A673 (cell line): ENCODE measurements around the gene DYRK3. TPM values are rescaled to one million over a fixed set of nuclear protein-coding genes. Genes with fewer than 3 reads are reported as not detected.

ENCODE experiments used
- BruUV-seq: library from RNA; stranded (reverse); fragments of 400-500 nt; replicated peaks from 2 replicates; lab custom pipeline; 2021; lab: Mats Ljungman, UMichigan
- CTCF ChIA-PET: fragments of 300-600 bp; sonication (Branson Sonifier 250); formaldehyde crosslinking; loops from one replicate; lab custom pipeline; 2022; ENCODE audit warnings: antibody characterized with exemption; lab: Charles Lee
- POLR2A ChIA-PET: fragments of 300-600 bp; sonication (Branson Sonifier 250); formaldehyde crosslinking; loops from one replicate; lab custom pipeline; 2022; ENCODE audit warnings: antibody characterized with exemption; ENCODE audit not compliant: low non-redundant PET; lab: Charles Lee
- DNase-seq: peaks from one replicate; pipeline ENCODE4 v3.0.0-alpha.2; 2015; ENCODE audit warnings: low spot score
- H3K27ac ChIP-seq: fragments of 200-600 bp; sonication (generic); 2 replicates; pipeline ENCODE4 v1.5.1; 2016; ENCODE audit warnings: mixed run types, low read depth, mild to moderate bottlenecking, mixed read lengths, antibody characterized with exemption, low read length; ENCODE audit not compliant: poor library complexity, severe bottlenecking
- H3K27me3 ChIP-seq: fragments of 200-600 bp; sonication (generic); replicated peaks from 2 replicates; pipeline ENCODE4 v1.6.1; 2017; ENCODE audit warnings: mixed run types, low read depth, mild to moderate bottlenecking, mixed read lengths, antibody characterized with exemption, low read length; ENCODE audit not compliant: insufficient read depth, poor library complexity
- H3K36me3 ChIP-seq: fragments of 200-600 bp; sonication (generic); 2 replicates; pipeline ENCODE4 v1.6.1; 2016; ENCODE audit warnings: mixed run types, mild to moderate bottlenecking, mixed read lengths, antibody characterized with exemption, low read length; ENCODE audit not compliant: insufficient read depth, poor library complexity, severe bottlenecking
- H3K4me1 ChIP-seq: fragments of 200-600 bp; sonication (generic); 2 replicates; pipeline ENCODE4 v1.6.1; 2017; ENCODE audit warnings: mixed run types, mild to moderate bottlenecking, mixed read lengths, antibody characterized with exemption, low read length; ENCODE audit not compliant: insufficient read depth, poor library complexity, severe bottlenecking
- H3K4me3 ChIP-seq: fragments of 200-600 bp; sonication (generic); 2 replicates; pipeline ENCODE4 v1.5.1; 2016; ENCODE audit warnings: low read depth, mixed run types, mild to moderate bottlenecking, mixed read lengths, low read length; ENCODE audit not compliant: poor library complexity, severe bottlenecking
- H3K9me3 ChIP-seq: fragments of 200-600 bp; sonication (generic); 2 replicates; pipeline ENCODE4 v1.6.1; 2016; ENCODE audit warnings: mixed run types, low read depth, mild to moderate bottlenecking, mixed read lengths, antibody characterized with exemption, low read length; ENCODE audit not compliant: poor library complexity, severe bottlenecking
- EZH2 ChIP-seq: fragments of 200-600 bp; sonication (generic); IDR thresholded peaks from 2 replicates; pipeline ENCODE4 v1.6.1; 2017; ENCODE audit warnings: borderline replicate concordance, low read depth, mild to moderate bottlenecking, mixed read lengths, antibody characterized with exemption, low read length; ENCODE audit not compliant: poor library complexity, severe bottlenecking
- intact Hi-C: fragments of 100-400 bp; cut with micrococcal nuclease; formaldehyde crosslinking; loops from one replicate; pipeline ENCODE4 v1.10.0; 2022; ENCODE audit not compliant: unreplicated experiment
- total RNA-seq: library from RNA; stranded (reverse); gene quantifications from 2 replicates; pipeline ENCODE4 v1.2.3, GENCODE V29; 2021
- TF ChIP-seq, protein P1 (sequence below): fragments of 300-800, 200-600 bp; sonication (generic); conservative IDR thresholded peaks from 2 replicates; pipeline ENCODE4 v1.5.1; 2017; ENCODE audit warnings: low read depth, mild to moderate bottlenecking, antibody characterized with exemption, low read length, moderate library complexity, mixed read lengths

The DYRK3 gene
- total RNA-seq, 1 experiment from 2014 or later = 24.0 TPM

DNA sequence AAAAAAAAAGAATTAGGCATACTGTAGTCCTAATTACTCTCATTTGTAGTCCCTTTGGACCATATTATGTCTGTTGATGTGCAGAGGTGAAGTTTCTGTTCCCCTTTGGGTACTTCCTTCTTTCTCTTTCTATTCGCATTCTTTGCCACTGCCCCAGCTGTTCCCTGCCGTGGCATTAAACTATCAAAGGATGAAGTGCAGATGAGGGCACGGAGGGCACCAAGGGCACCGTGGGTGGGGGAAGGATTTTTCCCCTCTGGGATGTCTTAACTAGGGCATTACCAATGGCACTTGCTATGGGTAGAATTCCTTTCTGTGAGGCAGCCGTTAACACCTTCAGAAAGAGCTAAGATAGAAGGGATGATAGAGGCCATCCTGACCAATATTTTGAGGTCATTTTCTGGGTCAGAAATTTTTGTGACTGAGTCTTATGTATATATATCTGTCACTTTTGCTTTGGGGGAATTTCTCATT, 44.4 kb downstream of the DYRK3 start:
- no TSS peak for BruUV-seq
- intact Hi-C loops = no loop called here
- TF ChIP-seq EZH2 = no peak
- TF ChIP-seq, protein P1, sequence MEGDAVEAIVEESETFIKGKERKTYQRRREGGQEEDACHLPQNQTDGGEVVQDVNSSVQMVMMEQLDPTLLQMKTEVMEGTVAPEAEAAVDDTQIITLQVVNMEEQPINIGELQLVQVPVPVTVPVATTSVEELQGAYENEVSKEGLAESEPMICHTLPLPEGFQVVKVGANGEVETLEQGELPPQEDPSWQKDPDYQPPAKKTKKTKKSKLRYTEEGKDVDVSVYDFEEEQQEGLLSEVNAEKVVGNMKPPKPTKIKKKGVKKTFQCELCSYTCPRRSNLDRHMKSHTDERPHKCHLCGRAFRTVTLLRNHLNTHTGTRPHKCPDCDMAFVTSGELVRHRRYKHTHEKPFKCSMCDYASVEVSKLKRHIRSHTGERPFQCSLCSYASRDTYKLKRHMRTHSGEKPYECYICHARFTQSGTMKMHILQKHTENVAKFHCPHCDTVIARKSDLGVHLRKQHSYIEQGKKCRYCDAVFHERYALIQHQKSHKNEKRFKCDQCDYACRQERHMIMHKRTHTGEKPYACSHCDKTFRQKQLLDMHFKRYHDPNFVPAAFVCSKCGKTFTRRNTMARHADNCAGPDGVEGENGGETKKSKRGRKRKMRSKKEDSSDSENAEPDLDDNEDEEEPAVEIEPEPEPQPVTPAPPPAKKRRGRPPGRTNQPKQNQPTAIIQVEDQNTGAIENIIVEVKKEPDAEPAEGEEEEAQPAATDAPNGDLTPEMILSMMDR = no peak
- Histone ChIP-seq H3K9me3 (no peaks in the 10 kb centered on the region), H3K4me3 (no peak overlapping the region), H3K36me3 (no peaks in the 10 kb centered on the region), H3K27ac (no peak overlapping the region), H3K4me1 (no peaks in the 10 kb centered on the region), H3K27me3 (peaks cover 20% of the 10 kb centered on the region)
- ChIA-PET CTCF (interaction anchor here (0.5 kb wide), 1 partner anchor 1000 kb away, joined by 6 read pairs; the partner anchor contains the start of gene SLC45A3), POLR2A (no interaction called here)
- no peak for DNase-seq

DNA sequence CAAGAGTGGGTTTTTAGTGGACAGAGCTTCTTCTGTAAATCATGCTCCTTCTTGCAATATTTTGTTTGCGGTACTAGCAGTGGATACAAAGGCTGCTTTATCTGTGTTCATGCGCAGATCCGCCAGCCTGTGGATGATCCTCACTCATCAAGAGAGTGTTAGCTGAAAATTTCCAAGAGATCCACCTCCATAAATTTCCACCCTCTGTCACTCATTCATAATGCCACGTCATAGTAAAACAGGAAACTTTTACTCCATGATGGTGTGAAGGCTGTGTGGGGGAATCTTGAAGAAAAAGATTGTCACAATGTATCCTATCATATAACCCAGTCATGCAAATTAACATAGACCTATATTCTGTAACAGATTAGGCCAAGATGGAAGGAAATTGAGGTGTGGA, 44.9 kb downstream of the DYRK3 start:
- intact Hi-C loops = no loop called here
- Histone ChIP-seq H3K9me3 (no peaks in the 10 kb centered on the region), H3K27me3 (peaks cover 20% of the 10 kb centered on the region), H3K4me1 (no peaks in the 10 kb centered on the region), H3K27ac (no peak overlapping the region), H3K4me3 (no peak overlapping the region), H3K36me3 (no peaks in the 10 kb centered on the region)
- POLR2A ChIA-PET = no interaction called here
- CTCF ChIA-PET = no interaction called here
- TF ChIP-seq EZH2 = no peak
- TF ChIP-seq, protein P1 = no peak
- BruUV-seq = no TSS peak
- DNase-seq = no peak

DNA sequence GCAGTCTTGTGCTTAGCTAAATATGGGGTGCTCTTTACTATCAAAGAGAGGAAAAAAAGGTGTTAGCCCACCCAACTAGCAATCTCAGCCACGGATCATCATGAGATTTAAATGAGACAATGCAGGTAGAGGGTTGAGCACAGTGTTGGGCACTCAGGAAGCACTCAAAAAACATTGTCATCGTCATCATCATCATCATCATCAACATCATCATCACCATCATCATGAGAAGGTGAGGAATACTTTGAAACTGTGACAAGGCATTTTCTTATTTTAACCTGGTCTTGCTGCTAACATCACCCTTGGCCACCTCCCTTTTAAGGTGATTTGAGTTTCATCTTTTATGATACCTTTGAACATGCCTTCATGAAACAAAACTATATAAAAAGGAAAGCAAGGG, 46.0 kb downstream of the DYRK3 start:
- H3K4me3 ChIP-seq = no peak overlapping the region
- intact Hi-C loops = no loop called here
- TF ChIP-seq, protein P1 = no peak
- TF ChIP-seq EZH2 = no peak
- no peaks in the 10 kb centered on the region for H3K9me3 ChIP-seq
- DNase-seq = no peak
- ChIA-PET POLR2A (no interaction called here), CTCF (no interaction called here)
- H3K4me1 ChIP-seq = peaks cover 2% of the 10 kb centered on the region
- peaks cover 20% of the 10 kb centered on the region for H3K27me3 ChIP-seq
- H3K36me3 ChIP-seq = no peaks in the 10 kb centered on the region
- BruUV-seq = no TSS peak
- no peak overlapping the region for H3K27ac ChIP-seq
